HG03354 (cell line): ENCODE data around the gene IFNAR2.

Experiments
- ATAC-seq: cut with Tn5 transposase; IDR thresholded peaks from one replicate; pipeline ENCODE4 v1.9.1; 2021; ENCODE audit warnings: mild to moderate bottlenecking; ENCODE audit not compliant: unreplicated experiment, poor library complexity, severe bottlenecking

Gene IFNAR2

DNA sequence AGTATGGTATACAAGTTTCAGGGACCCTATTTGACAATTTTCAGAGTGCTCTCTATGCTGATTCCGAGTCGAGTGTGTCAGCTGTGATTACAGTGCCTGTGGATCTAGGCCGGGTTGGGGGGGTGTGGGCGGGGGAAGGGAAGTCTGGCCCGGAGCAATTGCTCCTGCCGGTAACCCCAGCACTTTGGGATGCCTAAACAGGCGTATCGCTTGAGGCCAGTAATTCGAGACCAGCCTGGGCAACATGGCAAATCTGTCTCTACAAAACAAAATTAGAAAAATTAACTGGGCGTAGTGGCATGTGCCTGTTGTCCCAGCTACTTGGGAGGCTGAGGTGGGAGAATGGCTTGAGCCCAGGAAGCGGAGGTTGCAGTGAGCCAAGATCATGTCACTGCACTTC is 34.8 kb downstream of the IFNAR2 start:
- no peak for ATAC-seq

- peak; percentile 34 for ATAC-seq
Observed at GRCh38 chr21:33265664-33266049, 35.9 kb downstream of the IFNAR2 start.

DNA sequence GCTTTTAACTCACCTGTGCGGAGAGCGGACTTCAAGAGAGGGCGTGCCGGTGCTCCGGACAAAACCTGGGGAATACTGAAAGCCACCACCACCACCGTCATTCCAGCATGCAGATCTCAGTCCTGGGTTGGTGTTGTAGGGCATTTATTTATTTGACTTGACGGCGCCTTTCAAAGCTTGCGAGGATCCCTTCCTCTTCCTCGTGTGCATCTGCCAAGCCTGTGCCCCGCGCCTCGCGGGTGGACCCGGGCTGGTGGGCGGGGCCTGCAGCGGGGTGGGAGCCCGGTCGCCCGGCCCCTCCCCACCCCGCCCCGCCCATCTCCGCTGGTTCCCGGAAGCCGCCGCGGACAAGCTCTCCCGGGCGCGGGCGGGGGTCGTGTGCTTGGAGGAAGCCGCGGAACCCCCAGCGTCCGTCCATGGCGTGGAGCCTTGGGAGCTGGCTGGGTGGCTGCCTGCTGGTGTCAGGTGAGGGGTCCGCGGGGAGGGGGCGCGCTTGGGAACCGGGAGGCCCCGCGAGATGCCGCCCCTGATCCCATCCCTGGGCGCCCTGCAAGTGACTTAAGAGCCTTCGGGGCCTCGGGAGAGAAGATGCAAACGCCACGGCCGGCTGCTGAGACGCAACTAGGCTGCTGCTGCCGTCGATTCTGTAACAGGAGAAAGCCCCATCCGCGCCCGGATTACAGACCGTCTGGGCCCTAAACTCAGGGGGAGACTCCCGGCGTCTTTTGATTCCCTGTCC is 36.5 kb downstream of the IFNAR2 start, which contains the start of gene IL10RB:
IL10RB (plus strand) TSS at position 318 of the 739 bp plus-strand sequence; CDS start at position 417, 99 bp downstream.
- ATAC-seq, result peak; percentile 43

- peak; percentile 7 for ATAC-seq
Observed at GRCh38 chr21:33266789-33267135, 37.0 kb downstream of the IFNAR2 start.

DNA sequence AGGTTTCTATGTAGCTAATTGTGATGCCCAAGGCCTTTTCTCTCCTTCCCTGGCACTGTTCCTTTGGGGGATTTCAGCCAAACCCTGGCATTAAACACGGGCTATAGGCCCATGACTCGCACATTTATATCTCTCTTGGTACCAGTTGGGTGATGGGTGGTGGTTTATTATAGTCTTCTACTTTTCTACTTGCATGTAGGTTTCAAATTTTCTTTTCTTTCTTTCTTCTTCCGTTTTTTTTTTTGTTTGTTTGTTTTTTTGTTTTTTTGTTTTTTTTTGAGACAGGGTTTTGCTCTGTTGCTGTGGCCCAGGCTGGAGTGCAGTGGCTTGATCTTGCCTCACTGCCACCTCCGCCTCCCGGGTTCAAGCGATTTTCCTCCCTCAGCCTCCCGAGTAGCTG is 37.5 kb downstream of the IFNAR2 start:
- ATAC-seq, result no peak

DNA sequence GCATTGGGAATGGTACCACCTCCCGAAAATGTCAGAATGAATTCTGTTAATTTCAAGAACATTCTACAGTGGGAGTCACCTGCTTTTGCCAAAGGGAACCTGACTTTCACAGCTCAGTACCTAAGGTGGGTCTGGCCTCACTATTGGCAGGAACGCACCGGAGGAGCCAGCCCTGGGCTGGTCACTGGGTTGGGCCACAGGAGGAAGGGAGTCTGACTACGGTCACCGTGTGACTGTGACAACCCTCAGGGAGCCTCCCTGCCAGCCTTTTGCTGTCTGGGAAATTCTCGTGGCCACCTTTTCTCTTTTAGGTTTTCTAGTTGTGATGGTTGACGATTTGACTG is 38.6 kb downstream of the IFNAR2 start:
- peak; percentile 12 for ATAC-seq

DNA sequence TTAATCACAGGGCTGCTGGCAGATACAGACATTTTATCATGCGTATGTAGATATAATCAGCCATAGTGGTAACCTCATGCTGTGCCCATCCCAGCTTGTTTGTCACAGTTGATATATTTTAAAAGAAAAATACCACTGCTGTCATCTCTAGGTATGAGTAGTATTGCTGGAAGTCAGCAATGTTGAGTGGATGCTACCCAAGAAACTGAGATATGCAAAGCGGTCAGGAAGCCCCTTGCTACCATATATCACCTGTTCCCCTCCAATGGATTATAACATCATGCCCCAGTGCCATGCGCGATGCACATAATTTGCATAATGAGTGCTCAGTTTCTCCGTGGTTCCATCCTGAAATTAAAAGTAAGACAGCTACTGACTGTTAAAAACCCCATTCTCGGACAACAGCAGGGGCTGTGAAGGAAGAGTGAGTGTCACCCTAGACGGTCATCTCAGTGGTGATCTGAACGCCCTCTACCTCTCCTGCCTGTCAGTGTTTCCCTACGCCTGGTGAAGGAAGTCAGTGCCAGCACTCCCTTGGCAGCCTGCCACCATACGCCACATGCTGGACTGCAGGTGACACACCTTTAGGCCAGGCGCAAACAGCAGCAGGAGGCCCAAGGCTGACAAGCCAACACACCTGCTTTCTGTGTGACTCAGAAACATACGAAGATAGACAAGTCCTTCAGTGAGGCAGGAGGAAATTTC is 39.2 kb downstream of the IFNAR2 start:
- ATAC-seq, result peak; percentile 64

DNA sequence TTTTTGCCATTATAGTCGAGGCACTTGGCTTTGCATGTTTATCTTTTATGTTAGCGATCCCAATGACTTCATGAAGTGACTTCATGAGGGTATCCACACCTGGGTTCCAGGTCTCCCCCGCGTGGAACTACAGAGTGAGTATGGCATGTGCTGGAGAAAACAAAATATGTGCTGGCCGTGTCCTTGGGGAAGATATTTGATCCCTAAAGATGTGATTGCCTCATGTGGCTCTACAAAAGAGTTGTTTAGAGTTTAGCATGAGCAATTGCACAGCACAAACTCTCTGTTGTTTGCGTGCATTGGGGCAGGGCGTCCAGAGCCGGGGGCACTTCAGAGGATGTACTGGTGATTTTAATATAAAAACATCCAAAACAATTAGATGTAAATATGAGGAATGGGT is 41.2 kb downstream of the IFNAR2 start:
- no peak for ATAC-seq

- ATAC-seq, result no peak
Observed at GRCh38 chr21:33273044-33273443, 43.3 kb downstream of the IFNAR2 start.

DNA sequence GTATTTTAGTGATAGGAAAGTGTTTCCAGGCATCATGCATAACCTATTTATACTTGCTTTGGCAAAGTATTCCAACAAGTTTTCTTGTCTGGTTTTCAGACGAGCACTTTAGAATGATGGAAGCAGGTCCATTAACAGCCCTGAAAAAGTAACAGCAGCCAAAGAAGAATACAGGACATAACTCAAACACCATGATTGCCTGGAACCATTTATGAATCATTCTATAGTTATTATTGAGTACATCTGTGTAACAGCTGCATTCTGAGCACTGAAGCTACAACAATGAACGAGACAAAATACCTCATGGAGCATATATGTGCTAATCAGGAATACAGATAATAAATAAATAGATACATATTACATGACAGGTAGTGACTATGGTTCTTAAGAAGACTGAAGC is 49.0 kb downstream of the IFNAR2 start:
- no peak for ATAC-seq

DNA sequence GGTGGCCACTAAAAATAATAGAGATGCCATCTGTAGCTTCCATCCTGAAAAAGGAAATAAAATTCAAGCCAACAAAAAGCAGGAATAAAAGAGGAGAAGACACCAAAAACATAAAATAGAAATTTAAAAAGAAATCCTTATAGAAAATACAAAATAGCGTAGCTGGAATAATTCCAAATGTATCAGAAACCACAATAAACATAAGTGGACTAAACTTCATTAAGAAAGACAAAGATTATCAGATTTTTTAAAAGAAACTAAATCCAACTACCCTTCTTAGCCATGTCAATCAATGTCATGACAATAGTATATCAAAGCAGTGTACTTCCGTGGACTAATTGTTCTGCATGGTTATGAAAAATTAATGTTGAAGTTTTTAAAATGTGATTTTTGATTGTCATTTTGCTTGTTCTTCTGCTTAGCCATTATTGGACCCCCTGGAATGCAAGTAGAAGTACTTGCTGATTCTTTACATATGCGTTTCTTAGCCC is 49.6 kb downstream of the IFNAR2 start:
- no peak for ATAC-seq
